Skin epidermis (tissue), 12 donors: ENCODE measurements around the gene OPN1MW.
A peak's percentile ranks its signal among the peaks of the same experiment; 100 is the strongest.
"Not testable (repeated sequence)": the region's sequence is repeated elsewhere in the genome, so short reads cannot be mapped to it uniquely, and the experiment has no call there.

Source experiments
- H3K27ac ChIP-seq, 21 experiments: fragments of 200-600 bp; sonication (generic) in 11 of 21; one replicate each; pipeline ENCODE4 v1.5.0; 2020; ENCODE audit warnings: mild to moderate bottlenecking in 3 of 21, inconsistent platforms in 2 of 21, moderate library complexity in 2 of 21
- H3K4me3 ChIP-seq, 7 experiments: fragments of 200-600 bp; sonication (generic) in 2 of 7; one replicate each; pipeline ENCODE4 v1.5.0; 2020; ENCODE audit warnings: inconsistent platforms in 2 of 7, mild to moderate bottlenecking in 2 of 7, moderate library complexity in 1 of 7

OPN1MW gene

GRCh38 chrX:154182296-154182695 lies at the start of gene OPN1MW:
Gene OPN1MW (plus strand): TSS chrX:154182596. CDS start chrX:154182678, 82 bp downstream.
- not testable (repeated sequence) for H3K4me3 ChIP-seq, H3K27ac ChIP-seq

GRCh38 chrX:154135458-154136229 lies 46.8 kb upstream of the OPN1MW start:
- Histone ChIP-seq H3K4me3 (no peak overlapping the region), H3K27ac (peak overlapping the region in 3 of 21 experiments; percentile 24 to 44 (median 32))

GRCh38 chrX:154136627-154137161 lies 45.7 kb upstream of the OPN1MW start:
- peak overlapping the region in 17 of 21 experiments; percentile 19 to 78 (median 63) for H3K27ac ChIP-seq

GRCh38 chrX:154138857-154139256 lies 43.5 kb upstream of the OPN1MW start:
- H3K4me3 ChIP-seq, result no peak overlapping the region
- H3K27ac ChIP-seq, result no peak overlapping the region

More at GRCh38 chrX:154136627-154137161, 45.7 kb upstream of the OPN1MW start:
- H3K4me3 ChIP-seq, result peak overlapping the region in 6 of 7 experiments; percentile 12 to 30 (median 22)

GRCh38 chrX:154140206-154140605 lies 42.2 kb upstream of the OPN1MW start:
- H3K27ac ChIP-seq, result no peak overlapping the region
- no peak overlapping the region for H3K4me3 ChIP-seq

- no peak overlapping the region for H3K4me3 ChIP-seq
- H3K27ac ChIP-seq, result no peak overlapping the region
Observed at GRCh38 chrX:154140742-154141141, 41.7 kb upstream of the OPN1MW start.

- H3K4me3 ChIP-seq, result no peak overlapping the region
- no peak overlapping the region for H3K27ac ChIP-seq
Observed at GRCh38 chrX:154142386-154142785, 40.0 kb upstream of the OPN1MW start.

GRCh38 chrX:154142950-154143745 lies 39.2 kb upstream of the OPN1MW start:
- no peak overlapping the region for H3K4me3 ChIP-seq

GRCh38 chrX:154144010-154144409 lies 38.4 kb upstream of the OPN1MW start, which contains the start of gene OPN1LW:
Gene OPN1LW (plus strand): TSS chrX:154144243. CDS start chrX:154144284, 41 bp downstream.
- H3K27ac ChIP-seq, H3K4me3 ChIP-seq: not testable (repeated sequence)

More at GRCh38 chrX:154142950-154143745, 39.2 kb upstream of the OPN1MW start:
- no peak overlapping the region for H3K27ac ChIP-seq

GRCh38 chrX:154151030-154151429 lies 31.4 kb upstream of the OPN1MW start:
- not testable (repeated sequence) for H3K27ac ChIP-seq, H3K4me3 ChIP-seq

GRCh38 chrX:154156221-154156620 lies 26.2 kb upstream of the OPN1MW start:
- not testable (repeated sequence) for H3K27ac ChIP-seq, H3K4me3 ChIP-seq

- not testable (repeated sequence) for H3K4me3 ChIP-seq, H3K27ac ChIP-seq
Observed at GRCh38 chrX:154157207-154157606, 25.2 kb upstream of the OPN1MW start.

GRCh38 chrX:154159345-154159744 lies 23.1 kb upstream of the OPN1MW start:
- H3K27ac ChIP-seq, result not testable (repeated sequence)

GRCh38 chrX:154164902-154165301 lies 17.5 kb upstream of the OPN1MW start:
- H3K27ac ChIP-seq, H3K4me3 ChIP-seq: not testable (repeated sequence)

More at GRCh38 chrX:154159345-154159744, 23.1 kb upstream of the OPN1MW start:
- H3K4me3 ChIP-seq, result not testable (repeated sequence)

- not testable (repeated sequence) for H3K27ac ChIP-seq, H3K4me3 ChIP-seq
Observed at GRCh38 chrX:154168384-154168783, 14.0 kb upstream of the OPN1MW start.

- H3K4me3 ChIP-seq, H3K27ac ChIP-seq: not testable (repeated sequence)
Observed at GRCh38 chrX:154172535-154172943, 9.9 kb upstream of the OPN1MW start.

GRCh38 chrX:154174356-154174755 lies 8.0 kb upstream of the OPN1MW start:
- not testable (repeated sequence) for H3K4me3 ChIP-seq, H3K27ac ChIP-seq

GRCh38 chrX:154183794-154184193 lies 1.4 kb downstream of the OPN1MW start:
- H3K27ac ChIP-seq, H3K4me3 ChIP-seq: not testable (repeated sequence)

GRCh38 chrX:154192846-154193245 lies 10.4 kb downstream of the OPN1MW start:
- H3K4me3 ChIP-seq, H3K27ac ChIP-seq: not testable (repeated sequence)

GRCh38 chrX:154194316-154194715 lies 11.9 kb downstream of the OPN1MW start:
- H3K27ac ChIP-seq, H3K4me3 ChIP-seq: not testable (repeated sequence)
